ENCODE results near the gene CELF4.

CELF4 gene

DNA sequence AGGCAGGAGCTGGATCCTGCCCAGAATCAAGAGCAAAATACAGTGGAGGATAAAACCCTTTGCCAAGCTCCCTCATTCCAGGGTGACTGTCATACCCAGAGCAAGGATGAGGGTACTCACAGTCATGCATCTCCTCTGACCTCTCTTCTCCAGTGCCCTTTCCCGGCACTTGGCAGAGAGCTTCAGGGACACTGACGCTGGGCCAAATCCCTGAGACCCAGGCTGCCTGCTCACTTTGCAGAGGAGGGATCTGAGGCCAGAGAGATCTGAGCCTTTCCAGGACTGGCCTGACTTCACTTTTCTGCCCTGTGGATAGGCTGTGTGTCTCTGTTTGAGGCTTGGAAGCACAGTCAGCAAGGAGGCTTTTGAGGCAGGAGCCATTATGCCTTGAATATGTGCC is 330.0 kb downstream of the CELF4 start:
- no peak overlapping the region for H3K4me3 ChIP-seq (ENCODE audit: low read length)

DNA sequence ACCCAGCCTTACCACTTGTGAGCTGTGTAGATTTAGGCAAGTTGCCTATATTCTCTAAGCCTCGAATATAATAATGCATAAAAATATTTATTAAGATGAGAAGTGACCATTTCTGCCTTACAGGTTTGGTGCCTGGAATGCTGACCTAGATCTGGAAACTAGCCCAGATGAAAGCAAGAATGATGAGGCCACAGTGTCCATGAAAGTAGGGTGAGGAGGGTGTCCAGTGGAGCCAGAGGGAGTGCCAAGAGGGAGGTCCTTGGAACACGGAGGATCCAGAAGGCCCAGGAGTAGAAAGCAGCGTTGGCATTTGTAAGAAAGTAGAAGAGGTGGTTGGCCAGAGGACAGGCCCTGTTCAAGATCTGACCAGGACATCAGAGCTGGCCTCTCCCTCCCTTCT is 334.3 kb downstream of the CELF4 start:
- H3K4me3 ChIP-seq (ENCODE audit: low read length) = no peak overlapping the region
- TF ChIP-seq ZNF274 (IDR thresholded peaks at IDR 0.05; ENCODE audit: low read depth, low read length) = no peak

More for the DNA sequence above, 330.0 kb downstream of the CELF4 start:
- no peak for TF ChIP-seq ZNF274 (IDR thresholded peaks at IDR 0.05; ENCODE audit: low read depth, low read length)

DNA sequence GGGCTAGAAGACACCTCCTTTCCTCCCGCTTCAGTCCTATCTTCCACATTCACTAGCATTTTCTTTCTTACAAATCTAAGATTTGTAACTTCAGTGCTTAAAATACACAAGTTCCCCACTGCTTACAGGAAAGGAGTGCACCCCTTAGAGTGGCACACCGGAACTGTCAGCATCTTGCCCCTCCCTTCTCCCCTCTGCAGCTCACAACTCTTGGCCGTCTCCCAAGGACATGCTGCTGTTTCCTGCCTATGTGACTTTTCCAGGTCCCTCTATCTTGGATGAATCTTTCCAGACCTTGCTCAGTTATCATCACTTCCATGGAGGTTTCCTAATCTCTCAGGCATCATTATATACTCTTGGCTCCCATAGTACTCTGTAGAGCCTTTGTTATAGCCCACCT is 334.8 kb downstream of the CELF4 start:
- no peak for TF ChIP-seq ZNF274 (IDR thresholded peaks at IDR 0.05; ENCODE audit: low read depth, low read length)
- no peak overlapping the region for H3K4me3 ChIP-seq (ENCODE audit: low read length)

DNA sequence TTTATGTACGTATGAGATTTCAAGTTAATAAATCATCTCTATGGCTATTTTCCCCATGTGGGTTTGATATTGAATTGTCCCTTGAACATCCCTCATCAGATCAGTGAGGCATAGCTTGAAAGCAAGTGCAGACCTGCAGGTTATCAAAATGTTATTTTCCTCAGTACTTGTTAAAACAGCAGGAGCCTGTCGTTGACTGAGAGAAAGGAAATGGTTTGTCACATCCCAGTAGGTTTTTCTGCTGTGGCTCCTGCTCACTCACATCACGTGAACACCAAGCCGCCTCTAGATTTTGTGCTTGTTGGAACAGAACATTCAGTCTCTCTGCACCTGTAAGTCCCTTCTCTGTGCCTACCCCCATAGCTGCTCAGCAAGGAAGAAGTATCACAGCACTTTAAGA is 340.3 kb downstream of the CELF4 start:
- no peak overlapping the region for H3K4me3 ChIP-seq (ENCODE audit: low read length)
- TF ChIP-seq ZNF274 (IDR thresholded peaks at IDR 0.05; ENCODE audit: low read depth, low read length) = no peak

DNA sequence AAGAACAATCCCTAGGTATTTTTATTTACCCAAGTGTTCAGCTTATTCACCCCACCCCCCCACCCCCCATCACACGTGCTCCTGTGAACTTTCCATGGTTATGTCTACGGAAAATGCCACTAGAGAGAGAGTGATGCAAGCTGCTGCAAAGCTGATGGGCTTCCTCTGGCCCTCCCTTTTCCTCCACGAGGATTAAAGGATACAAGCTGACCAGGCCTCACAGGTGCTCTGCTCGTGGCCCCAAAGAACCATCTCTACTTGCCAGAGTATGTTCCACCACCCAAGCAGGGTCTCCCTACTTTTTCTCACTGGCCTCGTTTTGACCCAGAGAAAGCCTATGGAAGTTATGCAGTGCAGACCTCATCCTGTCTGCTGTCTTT is 342.6 kb downstream of the CELF4 start:
- no peak for TF ChIP-seq ZNF274 (IDR thresholded peaks at IDR 0.05; ENCODE audit: low read depth, low read length)
- H3K4me3 ChIP-seq (ENCODE audit: low read length) = no peak overlapping the region

DNA sequence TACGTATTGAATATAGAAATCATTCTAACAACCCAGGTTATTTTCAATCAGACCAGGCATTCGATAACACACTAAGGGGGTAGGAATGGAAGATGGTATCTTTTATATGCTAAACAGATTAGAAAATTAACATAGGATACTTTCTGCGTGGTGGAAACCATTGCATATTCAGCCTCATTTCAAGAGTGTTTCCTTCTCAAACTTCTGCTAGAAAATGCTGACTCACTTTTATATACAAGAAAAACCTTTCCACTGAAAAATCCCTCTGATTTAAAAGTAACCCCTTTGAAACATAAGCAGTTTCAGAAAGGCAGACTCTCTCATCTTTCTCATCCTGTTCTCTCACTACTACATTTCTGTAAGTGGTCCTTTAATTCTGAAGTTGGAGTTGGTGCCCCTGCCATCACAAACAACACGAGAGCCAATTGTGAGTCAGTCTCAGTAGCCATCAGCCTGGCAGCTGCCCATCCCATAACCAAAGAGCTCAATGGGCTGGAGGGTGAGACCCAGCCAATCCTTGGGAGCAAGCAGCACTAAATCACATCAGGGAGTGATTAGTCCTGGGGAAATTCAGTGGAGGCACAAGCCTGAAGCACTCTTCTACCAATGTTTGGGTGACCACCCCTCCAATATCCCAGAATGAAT is 343.1 kb downstream of the CELF4 start:
- no peak for TF ChIP-seq ZNF274 (IDR thresholded peaks at IDR 0.05; ENCODE audit: low read depth, low read length)
- H3K4me3 ChIP-seq (ENCODE audit: low read length) = no peak overlapping the region

DNA sequence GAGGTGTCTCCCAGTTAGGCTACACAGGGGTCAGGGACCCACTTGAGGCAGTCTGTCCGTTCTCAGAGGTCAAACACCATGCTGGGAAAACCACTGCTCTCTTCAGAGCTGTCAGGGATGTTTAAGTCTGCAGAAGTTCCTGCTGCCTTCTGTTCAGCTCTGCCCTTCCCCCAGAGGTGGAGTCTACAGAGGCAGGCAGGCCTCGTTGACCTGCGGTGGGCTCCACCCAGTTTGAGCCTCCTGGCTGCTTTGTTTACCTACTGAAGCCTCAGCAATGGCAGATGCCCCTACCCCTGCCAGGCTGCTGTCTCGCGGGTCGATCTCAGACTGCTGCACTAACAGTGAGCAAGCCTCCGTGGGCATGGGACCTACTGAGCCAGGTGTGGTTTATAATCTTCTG is 346.3 kb downstream of the CELF4 start:
- TF ChIP-seq ZNF274 (IDR thresholded peaks at IDR 0.05; ENCODE audit: low read depth, low read length) = no peak
- H3K4me3 ChIP-seq (ENCODE audit: low read length) = no peak overlapping the region

DNA sequence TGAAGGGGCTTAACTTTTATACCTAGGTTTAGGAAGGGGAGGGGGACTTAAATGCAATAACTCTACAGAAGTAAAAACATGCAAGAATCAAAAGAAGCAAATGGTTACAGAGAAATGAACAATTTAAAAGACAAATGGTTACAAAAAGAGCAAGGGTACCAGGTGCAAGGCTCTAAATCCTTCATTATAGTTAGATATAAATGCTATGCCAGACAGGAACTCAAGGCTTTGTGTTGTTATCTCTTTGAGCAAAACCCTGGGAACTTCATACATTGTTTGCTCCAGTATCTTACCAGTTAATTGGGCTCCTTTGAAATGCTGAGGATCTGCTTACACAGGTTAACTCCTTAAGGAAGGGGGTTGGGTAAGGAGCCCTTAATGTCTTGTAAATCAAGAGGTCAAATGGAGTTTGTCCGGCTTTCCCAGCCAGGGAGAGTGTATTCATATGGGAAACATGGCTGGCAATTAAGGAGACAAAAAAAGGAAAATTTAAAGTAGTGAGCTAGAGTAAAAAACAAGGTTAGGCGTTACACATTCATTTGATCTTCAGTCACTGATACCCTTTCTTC is 347.5 kb downstream of the CELF4 start:
- no peak for TF ChIP-seq ZNF274 (IDR thresholded peaks at IDR 0.05; ENCODE audit: low read depth, low read length)
- H3K4me3 ChIP-seq (ENCODE audit: low read length) = no peak overlapping the region

DNA sequence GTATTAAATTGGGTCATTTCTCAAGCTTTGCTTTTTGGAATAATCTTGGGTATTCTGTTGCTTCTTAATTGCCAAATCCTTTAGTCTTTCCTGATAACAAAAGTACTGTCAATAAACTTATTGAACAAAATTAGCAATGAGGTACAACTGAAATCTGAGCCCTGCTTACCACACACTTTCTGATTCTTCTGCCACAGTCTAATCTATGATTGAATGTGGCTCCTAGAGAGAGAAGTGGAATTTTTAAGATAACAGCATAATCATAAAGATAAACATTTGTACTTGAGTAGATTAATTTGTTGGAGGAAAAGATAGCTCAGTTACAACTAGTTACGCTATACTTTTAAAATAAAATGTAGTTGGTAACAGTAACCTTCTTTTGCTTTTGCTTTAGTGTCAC is 354.8 kb downstream of the CELF4 start:
- TF ChIP-seq ZNF274 (IDR thresholded peaks at IDR 0.05; ENCODE audit: low read depth, low read length) = no peak
- H3K4me3 ChIP-seq (ENCODE audit: low read length) = no peak overlapping the region

DNA sequence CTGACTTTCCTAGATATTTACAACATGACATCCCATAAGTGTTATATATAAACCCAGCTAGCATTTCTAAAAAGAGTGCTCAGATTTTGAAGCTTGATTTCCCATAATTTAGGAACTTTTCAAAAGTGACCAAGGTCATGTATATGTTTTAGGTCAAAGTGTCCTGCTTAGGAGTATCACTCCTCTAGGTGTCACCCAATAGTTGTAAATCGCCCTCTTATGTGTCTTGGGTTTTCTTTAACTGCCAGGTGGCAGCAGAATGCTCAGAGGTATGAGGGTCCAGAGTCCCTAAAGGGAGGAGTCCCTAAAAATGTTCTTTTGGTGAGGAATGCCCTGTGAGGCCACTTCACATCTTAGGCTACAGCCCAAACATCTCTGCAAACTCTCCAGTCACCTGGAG is 358.3 kb downstream of the CELF4 start:
- TF ChIP-seq ZNF274 (IDR thresholded peaks at IDR 0.05; ENCODE audit: low read depth, low read length) = no peak
- no peak overlapping the region for H3K4me3 ChIP-seq (ENCODE audit: low read length)

DNA sequence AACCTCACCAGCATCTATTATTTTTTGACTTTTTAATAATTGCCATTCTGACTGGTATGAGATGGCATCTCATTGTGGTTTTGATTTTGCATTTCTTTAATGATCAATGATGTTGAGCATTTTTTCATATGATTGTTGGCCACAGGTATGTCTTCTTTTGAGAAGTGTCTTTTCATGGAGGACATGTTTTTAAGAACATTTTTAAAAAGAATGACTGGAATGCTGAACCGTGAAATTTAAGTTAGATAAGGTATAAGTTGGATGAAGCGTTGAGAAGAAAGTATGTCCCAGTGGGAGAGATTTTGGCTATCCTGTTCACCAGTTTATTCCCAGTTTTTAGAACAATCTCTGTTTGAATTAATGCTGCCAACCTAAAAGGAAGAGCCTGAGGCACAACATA is 365.9 kb downstream of the CELF4 start:
- H3K4me3 ChIP-seq (ENCODE audit: low read length) = no peak overlapping the region
- TF ChIP-seq ZNF274 (IDR thresholded peaks at IDR 0.05; ENCODE audit: low read depth, low read length) = no peak
